Astrocyte of the cerebellum (primary cell): ENCODE measurements around the gene GADD45B.

Source experiments
- DNase-seq: peaks from one replicate; pipeline ENCODE4 v3.0.0-alpha.2; 2011; ENCODE audit warnings: low read depth
- H3K4me3 ChIP-seq: 2 replicates; pipeline ENCODE4 v1.5.1; 2011; ENCODE audit warnings: mild to moderate bottlenecking, low read depth, low read length, moderate library complexity
- in situ Hi-C: cut with HindIII; loops from 2 replicates; pipeline ENCODE4 v1.10.0; 2017; ENCODE audit warnings: low sequenced_read_pairs
- TF ChIP-seq, protein P1 (sequence below): IDR thresholded peaks from 2 replicates; pipeline ENCODE4 v1.5.1; 2012; ENCODE audit warnings: low read length, low read depth, moderate library complexity, mild to moderate bottlenecking; ENCODE audit errors: missing control alignments

The GADD45B gene

GRCh38 chr19:2523630-2524311, 47.8 kb downstream of the GADD45B start:
- no peak overlapping the region for H3K4me3 ChIP-seq
- in situ Hi-C loops = no loop called here
- peak; percentile 79 for DNase-seq
- TF ChIP-seq, protein P1, sequence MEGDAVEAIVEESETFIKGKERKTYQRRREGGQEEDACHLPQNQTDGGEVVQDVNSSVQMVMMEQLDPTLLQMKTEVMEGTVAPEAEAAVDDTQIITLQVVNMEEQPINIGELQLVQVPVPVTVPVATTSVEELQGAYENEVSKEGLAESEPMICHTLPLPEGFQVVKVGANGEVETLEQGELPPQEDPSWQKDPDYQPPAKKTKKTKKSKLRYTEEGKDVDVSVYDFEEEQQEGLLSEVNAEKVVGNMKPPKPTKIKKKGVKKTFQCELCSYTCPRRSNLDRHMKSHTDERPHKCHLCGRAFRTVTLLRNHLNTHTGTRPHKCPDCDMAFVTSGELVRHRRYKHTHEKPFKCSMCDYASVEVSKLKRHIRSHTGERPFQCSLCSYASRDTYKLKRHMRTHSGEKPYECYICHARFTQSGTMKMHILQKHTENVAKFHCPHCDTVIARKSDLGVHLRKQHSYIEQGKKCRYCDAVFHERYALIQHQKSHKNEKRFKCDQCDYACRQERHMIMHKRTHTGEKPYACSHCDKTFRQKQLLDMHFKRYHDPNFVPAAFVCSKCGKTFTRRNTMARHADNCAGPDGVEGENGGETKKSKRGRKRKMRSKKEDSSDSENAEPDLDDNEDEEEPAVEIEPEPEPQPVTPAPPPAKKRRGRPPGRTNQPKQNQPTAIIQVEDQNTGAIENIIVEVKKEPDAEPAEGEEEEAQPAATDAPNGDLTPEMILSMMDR = peak; percentile 64

DNA sequence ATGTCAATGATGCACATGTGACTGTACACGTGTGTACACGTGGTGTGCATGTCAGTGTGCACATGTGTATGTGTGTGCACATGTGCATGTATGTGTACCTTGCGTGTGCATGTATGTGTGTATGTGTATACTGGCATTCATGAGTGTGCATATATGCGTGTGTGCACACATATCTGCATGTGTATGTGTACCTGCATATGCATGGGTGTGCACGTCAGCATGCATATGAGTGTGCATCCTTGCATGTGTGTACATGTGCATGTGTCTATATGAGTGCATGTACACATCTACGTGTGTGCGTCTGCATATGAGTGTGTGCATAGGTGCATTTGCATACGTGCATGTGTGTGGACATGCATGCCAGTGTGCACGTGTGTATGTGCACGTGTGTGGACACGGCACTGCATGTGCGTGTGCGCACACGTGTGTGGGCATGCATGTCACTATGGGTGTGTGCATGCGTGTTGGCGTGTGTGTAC, 48.5 kb downstream of the GADD45B start:
- TF ChIP-seq, protein P1 = no peak
- DNase-seq = no peak
- H3K4me3 ChIP-seq = no peak overlapping the region
- in situ Hi-C loops = no loop called here

GRCh38 chr19:2524840-2525723, 49.2 kb downstream of the GADD45B start:
- H3K4me3 ChIP-seq = peak overlapping the region; percentile 9
- no peak for DNase-seq
- in situ Hi-C loops = no loop called here
- TF ChIP-seq, protein P1 = no peak

- H3K4me3 ChIP-seq = no peak overlapping the region
- in situ Hi-C loops = no loop called here
- TF ChIP-seq, protein P1 = no peak
- DNase-seq = no peak
Observed at GRCh38 chr19:2527171-2527570, 51.2 kb downstream of the GADD45B start.

GRCh38 chr19:2527686-2528085, 51.8 kb downstream of the GADD45B start:
- in situ Hi-C loops = no loop called here
- TF ChIP-seq, protein P1 = no peak
- DNase-seq = no peak
- no peak overlapping the region for H3K4me3 ChIP-seq
